GM19397 (cell line): ENCODE results near the gene PRR3.

ENCODE experiments used
- ATAC-seq: cut with Tn5 transposase; IDR thresholded peaks from one replicate; pipeline ENCODE4 v1.9.1; 2021; ENCODE audit warnings: mild to moderate bottlenecking, moderate library complexity; ENCODE audit not compliant: unreplicated experiment

PRR3 gene

GRCh38 chr6:30611150-30611855, 54.2 kb downstream of the PRR3 start:
- ATAC-seq = no peak

- ATAC-seq = no peak
These were observed 54.7 kb downstream of the PRR3 start for GRCh38 chr6:30611856-30612194.

GRCh38 chr6:30612213-30612612, 55.1 kb downstream of the PRR3 start:
- ATAC-seq = no peak

- no peak for ATAC-seq
These were observed 55.7 kb downstream of the PRR3 start for GRCh38 chr6:30612687-30613248.
